Adipose tissue (tissue), 3 donors: ENCODE data around the gene PI4KB. TPM values are rescaled to one million over a fixed set of nuclear protein-coding genes. Genes with fewer than 3 reads are reported as not detected.

Source experiments
- H3K27ac ChIP-seq: one replicate; pipeline ENCODE4 v1.5.1; 2013; ENCODE audit warnings: low read depth, low read length
- WGBS, 3 donors: extraction: QIAGEN DNeasy Blood & Tissue Kit; methylation state at CpG; one replicate each; pipeline ENCODE4 v1.1.7; 2013; 5-methylcytosine and 5-hydroxymethylcytosine counted together
- polyA plus RNA-seq, 3 donors: library from polyadenylated mRNA; stranded (reverse); fragments of 200-250 nt; gene quantifications; one replicate each; pipeline ENCODE4 v1.2.3, GENCODE V29; 2013
- donor health status: healthy with polysubstance abuse.
- donor health status: Bipolar disorder and iron deficiency.
- donor health status: healthy.

Gene PI4KB
- polyA plus RNA-seq, 3 donors, result 24.5 to 55.2 (median 46.7) TPM

- H3K27ac ChIP-seq, result no peak overlapping the region
- WGBS, 3 donors, result 79 to 88% (median 82%) methylated on average over 17 of the region's 17 CpGs
Measured at GRCh38 chr1:151315565-151316235, 11.5 kb downstream of the PI4KB start.

GRCh38 chr1:151314137-151314875 lies 12.9 kb downstream of the PI4KB start:
- WGBS, 3 donors, result 41 to 57% (median 56%) methylated on average over 3 of the region's 3 CpGs
- H3K27ac ChIP-seq, result no peak overlapping the region

GRCh38 chr1:151313501-151313900 lies 13.7 kb downstream of the PI4KB start:
- H3K27ac ChIP-seq, result no peak overlapping the region
- 27 to 62% (median 39%) methylated on average over 2 of the region's 2 CpGs for WGBS, 3 donors

GRCh38 chr1:151312826-151313225 lies 14.4 kb downstream of the PI4KB start:
- no peak overlapping the region for H3K27ac ChIP-seq
- 70 to 88% (median 75%) methylated on average over 8 of the region's 8 CpGs for WGBS, 3 donors

GRCh38 chr1:151312411-151312810 lies 14.8 kb downstream of the PI4KB start:
- 81 to 85% (median 81%) methylated on average over 4 of the region's 4 CpGs for WGBS, 3 donors
- no peak overlapping the region for H3K27ac ChIP-seq

GRCh38 chr1:151311589-151312331 lies 15.5 kb downstream of the PI4KB start:
- 48 to 66% (median 51%) methylated on average over 7 of the region's 7 CpGs for WGBS, 3 donors
- no peak overlapping the region for H3K27ac ChIP-seq

GRCh38 chr1:151311011-151311410 lies 16.2 kb downstream of the PI4KB start:
- no peak overlapping the region for H3K27ac ChIP-seq
- 58 to 71% (median 59%) methylated on average over 4 of the region's 4 CpGs for WGBS, 3 donors

GRCh38 chr1:151309811-151310323 lies 17.3 kb downstream of the PI4KB start:
- H3K27ac ChIP-seq, result no peak overlapping the region
- WGBS, 3 donors, result 43 to 58% (median 54%) methylated on average over 7 of the region's 7 CpGs

- no peak overlapping the region for H3K27ac ChIP-seq
- 86 to 93% (median 91%) methylated on average over 2 of the region's 2 CpGs for WGBS, 3 donors
Measured at GRCh38 chr1:151294742-151295462, 32.3 kb downstream of the PI4KB start.

- WGBS, 3 donors, result 80 to 84% (median 82%) methylated on average over 6 of the region's 6 CpGs
- H3K27ac ChIP-seq, result no peak overlapping the region
Measured at GRCh38 chr1:151293093-151293492, 34.1 kb downstream of the PI4KB start.

- WGBS, 3 donors, result 78 to 81% (median 79%) methylated on average over 13 of the region's 13 CpGs
- H3K27ac ChIP-seq, result no peak overlapping the region
Measured at GRCh38 chr1:151292207-151293030, 34.8 kb downstream of the PI4KB start.

- 72 to 80% (median 79%) methylated on average over 19 of the region's 19 CpGs for WGBS, 3 donors
- H3K27ac ChIP-seq, result no peak overlapping the region
Measured at GRCh38 chr1:151290709-151291303, 36.4 kb downstream of the PI4KB start.

GRCh38 chr1:151289991-151290708 lies 37.1 kb downstream of the PI4KB start:
- WGBS, 3 donors, result 86 to 91% (median 88%) methylated on average over 21 of the region's 21 CpGs
- no peak overlapping the region for H3K27ac ChIP-seq

GRCh38 chr1:151289080-151289935 lies 37.9 kb downstream of the PI4KB start:
- H3K27ac ChIP-seq, result no peak overlapping the region
- WGBS, 3 donors, result 74 to 75% (median 75%) methylated on average over 18 of the region's 18 CpGs

- 82 to 88% (median 87%) methylated on average over 14 of the region's 14 CpGs for WGBS, 3 donors
- no peak overlapping the region for H3K27ac ChIP-seq
Measured at GRCh38 chr1:151288502-151288901, 38.7 kb downstream of the PI4KB start.
